ENCODE results near the gene DEPDC1B.
"Not testable (repeated sequence)": the region's sequence is repeated elsewhere in the genome, so short reads cannot be mapped to it uniquely, and the experiment has no call there.

Gene DEPDC1B

GRCh38 chr5:60699609-60700415 is at the start of gene DEPDC1B:
Gene DEPDC1B, minus strand, starts transcription at chr5:60700166. Its CDS starts 73 bp downstream, at chr5:60700093.
- DNase-seq: peak; percentile 86

GRCh38 chr5:60744682-60745081 is 44.7 kb upstream of the DEPDC1B start:
- DNase-seq: no peak

GRCh38 chr5:60743511-60744314 is 43.7 kb upstream of the DEPDC1B start:
- no peak for DNase-seq

- DNase-seq: no peak
Measured at GRCh38 chr5:60740322-60740721, 40.4 kb upstream of the DEPDC1B start.

- DNase-seq: no peak
Measured at GRCh38 chr5:60738933-60739332, 39.0 kb upstream of the DEPDC1B start.

- no peak for DNase-seq
Measured at GRCh38 chr5:60738461-60738860, 38.5 kb upstream of the DEPDC1B start.

- DNase-seq: not testable (repeated sequence)
Measured at GRCh38 chr5:60730858-60731257, 30.9 kb upstream of the DEPDC1B start.

- DNase-seq: no peak
Measured at GRCh38 chr5:60727033-60727679, 27.2 kb upstream of the DEPDC1B start.

GRCh38 chr5:60724126-60724525 is 24.2 kb upstream of the DEPDC1B start:
- no peak for DNase-seq

- DNase-seq: peak; percentile 95
Measured at GRCh38 chr5:60722416-60722815, 22.4 kb upstream of the DEPDC1B start.

GRCh38 chr5:60719329-60719728 is 19.4 kb upstream of the DEPDC1B start:
- DNase-seq: no peak

- DNase-seq: no peak
Measured at GRCh38 chr5:60718166-60718892, 18.4 kb upstream of the DEPDC1B start.

GRCh38 chr5:60715201-60715928 is 15.4 kb upstream of the DEPDC1B start:
- not testable (repeated sequence) for DNase-seq

- DNase-seq: no peak
Measured at GRCh38 chr5:60712950-60713349, 13.0 kb upstream of the DEPDC1B start.

- DNase-seq: not testable (repeated sequence)
Measured at GRCh38 chr5:60711892-60712291, 11.9 kb upstream of the DEPDC1B start.

GRCh38 chr5:60710362-60710761 is 10.4 kb upstream of the DEPDC1B start:
- DNase-seq: no peak

GRCh38 chr5:60705144-60705543 is 5.2 kb upstream of the DEPDC1B start:
- DNase-seq: no peak

- DNase-seq: peak; percentile 12
Measured at GRCh38 chr5:60703944-60704343, 4.0 kb upstream of the DEPDC1B start.

- DNase-seq: no peak
Measured at GRCh38 chr5:60701321-60701968, 1.5 kb upstream of the DEPDC1B start.

- no peak for DNase-seq
Measured at GRCh38 chr5:60700416-60700757, 421 bp upstream of the DEPDC1B start.

GRCh38 chr5:60699288-60699608 is 718 bp downstream of the DEPDC1B start:
- DNase-seq: no peak

GRCh38 chr5:60698336-60698735 is 1.6 kb downstream of the DEPDC1B start:
- DNase-seq: no peak
